Measurements from ENCODE around the gene SIRT2. TPM values are rescaled to one million over a fixed set of nuclear protein-coding genes. Genes with fewer than 3 reads are reported as not detected.

The SIRT2 gene
- total RNA-seq, 3 donors from 2014 or later, result 61.8 to 92.3 (median 88.2) TPM

- DNase-seq (ENCODE audit: low spot score in 2 of 2), result no peak
- Histone ChIP-seq H3K27me3 (no peaks in the 10 kb centered on the region), H3K4me1 (peaks cover 6 to 12% of the 10 kb centered on the region in 2 donors), H3K9me3 (no peaks in the 10 kb centered on the region), H3K36me3 (peaks cover 29% of the 10 kb centered on the region), H3K4me3 (no peak overlapping the region), H3K27ac (peak overlapping the region; percentile 21 to 36)
- TF ChIP-seq POLR2A (IDR thresholded peaks at IDR 0.05) (no peak), POLR2AphosphoS5 (IDR thresholded peaks at IDR 0.05) (no peak), CTCF (IDR thresholded peaks at IDR 0.05) (no peak)
- intact Hi-C loops (cut with DNase I; ENCODE audit: low total_unique reads), result no loop called here
These were observed 56.2 kb downstream of the SIRT2 start for GRCh38 chr19:38843175-38843758.

- Histone ChIP-seq H3K27ac (peak overlapping the region in 1 of 2 donors; percentile 36), H3K4me3 (no peak overlapping the region), H3K27me3 (no peaks in the 10 kb centered on the region), H3K9me3 (no peaks in the 10 kb centered on the region), H3K4me1 (peaks cover 5 to 6% of the 10 kb centered on the region in 2 donors), H3K36me3 (peaks cover 29% of the 10 kb centered on the region)
- TF ChIP-seq POLR2A (IDR thresholded peaks at IDR 0.05) (no peak), POLR2AphosphoS5 (IDR thresholded peaks at IDR 0.05) (no peak), CTCF (IDR thresholded peaks at IDR 0.05) (no peak)
- DNase-seq (ENCODE audit: low spot score in 2 of 2), result no peak
- intact Hi-C loops (cut with DNase I; ENCODE audit: low total_unique reads), result no loop called here
These were observed 56.8 kb downstream of the SIRT2 start for GRCh38 chr19:38842439-38843174.

GRCh38 chr19:38841787-38842438 is 57.5 kb downstream of the SIRT2 start:
- H3K36me3 ChIP-seq, result peaks cover 29% of the 10 kb centered on the region
- intact Hi-C loops (cut with DNase I; ENCODE audit: low total_unique reads), result no loop called here
- no peaks in the 10 kb centered on the region for H3K9me3 ChIP-seq
- H3K27me3 ChIP-seq, result no peaks in the 10 kb centered on the region
- DNase-seq (ENCODE audit: low spot score in 2 of 2), result no peak
- TF ChIP-seq POLR2A (IDR thresholded peaks at IDR 0.05) (no peak), POLR2AphosphoS5 (IDR thresholded peaks at IDR 0.05) (no peak), CTCF (IDR thresholded peaks at IDR 0.05) (no peak)
- H3K27ac ChIP-seq, result peak overlapping the region; percentile 58 to 91
- H3K4me1 ChIP-seq, result peaks cover 5 to 11% of the 10 kb centered on the region in 2 donors
- no peak overlapping the region for H3K4me3 ChIP-seq

GRCh38 chr19:38841180-38841766 is 58.1 kb downstream of the SIRT2 start:
- H3K4me3 ChIP-seq, result no peak overlapping the region
- peaks cover 29% of the 10 kb centered on the region for H3K36me3 ChIP-seq
- intact Hi-C loops (cut with DNase I; ENCODE audit: low total_unique reads), result no loop called here
- no peak for DNase-seq (ENCODE audit: low spot score in 2 of 2)
- peak overlapping the region; percentile 58 to 91 for H3K27ac ChIP-seq
- H3K4me1 ChIP-seq, result peaks cover 9 to 14% of the 10 kb centered on the region in 2 donors
- TF ChIP-seq POLR2A (IDR thresholded peaks at IDR 0.05) (no peak), POLR2AphosphoS5 (IDR thresholded peaks at IDR 0.05) (no peak), CTCF (IDR thresholded peaks at IDR 0.05) (no peak)
- no peaks in the 10 kb centered on the region for H3K27me3 ChIP-seq
- no peaks in the 10 kb centered on the region for H3K9me3 ChIP-seq

Data from breast epithelium (tissue), 4 donors.